Effector memory CD4-positive, alpha-beta T cell (primary cell): ENCODE results near the gene PIRT.

Experiments used
- DNase-seq, 3 donors: peaks; one replicate each; pipeline ENCODE4 v3.0.0-alpha.2; 2020
- H3K27ac ChIP-seq: 2 replicates; pipeline ENCODE4 v1.7.0; 2013; ENCODE audit warnings: mild to moderate bottlenecking, low read length, moderate library complexity; ENCODE audit not compliant: insufficient read depth, poor library complexity, severe bottlenecking
- H3K27me3 ChIP-seq: replicated peaks from 2 replicates; pipeline ENCODE4 v1.7.0; 2013; ENCODE audit warnings: mild to moderate bottlenecking, low read length; ENCODE audit not compliant: insufficient read depth, control insufficient read depth, poor library complexity, severe bottlenecking
- H3K36me3 ChIP-seq: 2 replicates; pipeline ENCODE4 v1.7.0; 2013; ENCODE audit warnings: mild to moderate bottlenecking, low read length, moderate library complexity; ENCODE audit not compliant: control insufficient read depth, insufficient read depth
- H3K4me1 ChIP-seq: 2 replicates; pipeline ENCODE4 v1.7.0; 2013; ENCODE audit warnings: low read length, mild to moderate bottlenecking; ENCODE audit not compliant: control insufficient read depth, insufficient read depth, poor library complexity, severe bottlenecking
- H3K4me3 ChIP-seq: 2 replicates; pipeline ENCODE4 v1.7.0; 2013; ENCODE audit warnings: low read length, low read depth, mild to moderate bottlenecking; ENCODE audit not compliant: insufficient read depth, poor library complexity, severe bottlenecking
- H3K9me3 ChIP-seq: 2 replicates; pipeline ENCODE4 v1.7.0; 2013; ENCODE audit warnings: mild to moderate bottlenecking, low read length, moderate library complexity; ENCODE audit not compliant: control insufficient read depth

The PIRT gene

DNA sequence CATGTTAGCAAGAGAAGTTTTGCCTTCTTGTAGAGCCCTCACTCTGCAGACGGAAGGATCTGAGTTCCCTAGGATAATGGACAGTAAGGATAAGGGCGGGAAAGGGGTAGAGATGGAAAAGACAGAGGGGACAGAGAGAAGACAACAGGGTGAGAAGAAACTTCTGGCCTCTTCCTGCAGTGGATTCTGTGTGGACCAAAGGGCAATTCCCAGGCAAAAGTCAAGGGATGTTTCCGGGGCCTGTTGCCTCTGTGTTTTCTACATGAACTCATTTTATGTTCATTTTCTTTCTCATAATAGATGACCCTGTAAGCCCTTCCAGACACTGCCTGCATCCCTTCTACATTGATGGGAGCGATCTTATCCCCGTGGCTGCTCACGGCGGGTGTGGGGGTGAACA lies 33.3 kb downstream of the PIRT start:
- Histone ChIP-seq H3K27me3 (no peaks in the 10 kb centered on the region), H3K27ac (no peak overlapping the region), H3K9me3 (no peaks in the 10 kb centered on the region), H3K4me3 (no peak overlapping the region), H3K4me1 (no peaks in the 10 kb centered on the region), H3K36me3 (no peaks in the 10 kb centered on the region)
- no peak for DNase-seq

- H3K36me3 ChIP-seq, result no peaks in the 10 kb centered on the region
- no peak within 1 kb of the TSS for H3K4me3 ChIP-seq
- no peaks in the 10 kb centered on the region for H3K9me3 ChIP-seq
- no peak for DNase-seq
- H3K27me3 ChIP-seq, result no peaks in the 10 kb centered on the region
- no peaks in the 10 kb centered on the region for H3K4me1 ChIP-seq
- no peak within 1 kb of the TSS for H3K27ac ChIP-seq
These were observed 33.9 kb downstream of the PIRT start, which contains the start of gene TMEM238L for GRCh38 chr17:10803830-10804475. Gene TMEM238L, minus strand, starts transcription at chr17:10804099. Its CDS starts 136 bp downstream, at chr17:10803963.

- Histone ChIP-seq H3K4me3 (no peak overlapping the region), H3K4me1 (no peaks in the 10 kb centered on the region), H3K27me3 (no peaks in the 10 kb centered on the region), H3K36me3 (no peaks in the 10 kb centered on the region), H3K27ac (no peak overlapping the region), H3K9me3 (no peaks in the 10 kb centered on the region)
- DNase-seq, result no peak
These were observed 34.5 kb downstream of the PIRT start for GRCh38 chr17:10803350-10803749.

- Histone ChIP-seq H3K27ac (no peak overlapping the region), H3K9me3 (no peaks in the 10 kb centered on the region), H3K36me3 (no peaks in the 10 kb centered on the region), H3K4me3 (no peak overlapping the region), H3K27me3 (no peaks in the 10 kb centered on the region), H3K4me1 (no peaks in the 10 kb centered on the region)
- no peak for DNase-seq
These were observed 35.2 kb downstream of the PIRT start for GRCh38 chr17:10802496-10803284.

DNA sequence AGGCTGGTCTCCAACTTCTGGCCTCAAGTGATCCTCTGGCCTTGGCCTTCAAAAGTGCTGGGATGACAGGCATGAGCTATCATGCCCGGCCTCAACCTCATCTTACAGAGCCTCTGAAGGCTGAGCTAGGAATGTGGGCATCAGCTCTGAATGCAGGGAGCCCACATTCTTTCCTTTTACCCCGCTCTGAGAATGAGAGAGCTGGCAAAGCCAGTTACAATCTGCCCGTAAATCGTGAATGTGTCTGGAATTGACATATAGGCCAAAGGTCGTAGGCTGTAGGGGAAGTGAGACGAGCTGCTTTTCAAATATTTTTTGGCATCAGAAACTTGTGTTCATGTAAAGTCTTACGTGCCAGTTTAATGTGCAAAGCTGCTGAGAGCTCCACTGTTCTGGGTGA lies 38.5 kb downstream of the PIRT start:
- DNase-seq, result no peak
- H3K36me3 ChIP-seq, result no peaks in the 10 kb centered on the region
- no peak overlapping the region for H3K4me3 ChIP-seq
- H3K9me3 ChIP-seq, result no peaks in the 10 kb centered on the region
- no peaks in the 10 kb centered on the region for H3K27me3 ChIP-seq
- H3K27ac ChIP-seq, result no peak overlapping the region
- H3K4me1 ChIP-seq, result no peaks in the 10 kb centered on the region

- no peak overlapping the region for H3K27ac ChIP-seq
- DNase-seq, result no peak
These were observed 39.0 kb downstream of the PIRT start for GRCh38 chr17:10798910-10799309.

DNA sequence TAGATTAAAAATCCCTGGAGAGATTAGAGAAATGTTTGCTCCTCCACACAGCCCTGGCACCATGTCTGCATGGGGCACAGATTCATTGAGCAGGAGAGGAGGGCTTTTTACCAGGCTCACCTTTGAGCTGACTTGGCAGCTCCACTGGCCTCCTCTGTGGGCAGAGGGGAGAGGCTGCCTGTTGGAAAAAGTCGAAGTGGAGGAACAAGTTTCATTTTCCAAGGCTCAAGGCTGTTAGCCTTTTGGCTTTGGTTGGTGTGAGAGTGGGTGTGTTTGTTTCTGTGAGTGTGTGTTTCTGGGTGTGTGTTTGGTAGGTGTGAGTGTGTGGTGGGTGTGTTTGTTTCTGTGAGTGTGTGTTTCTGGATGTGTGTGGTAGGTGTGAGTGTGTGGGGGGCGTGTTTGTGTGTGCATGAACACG lies 39.5 kb downstream of the PIRT start:
- no peak overlapping the region for H3K27ac ChIP-seq
- H3K4me3 ChIP-seq, result no peak overlapping the region
- no peak for DNase-seq
- no peaks in the 10 kb centered on the region for H3K9me3 ChIP-seq
- no peaks in the 10 kb centered on the region for H3K27me3 ChIP-seq
- H3K4me1 ChIP-seq, result no peaks in the 10 kb centered on the region
- no peaks in the 10 kb centered on the region for H3K36me3 ChIP-seq

More at GRCh38 chr17:10798910-10799309, 39.0 kb downstream of the PIRT start:
- Histone ChIP-seq H3K4me1 (no peaks in the 10 kb centered on the region), H3K4me3 (no peak overlapping the region), H3K36me3 (no peaks in the 10 kb centered on the region), H3K9me3 (no peaks in the 10 kb centered on the region), H3K27me3 (no peaks in the 10 kb centered on the region)

DNA sequence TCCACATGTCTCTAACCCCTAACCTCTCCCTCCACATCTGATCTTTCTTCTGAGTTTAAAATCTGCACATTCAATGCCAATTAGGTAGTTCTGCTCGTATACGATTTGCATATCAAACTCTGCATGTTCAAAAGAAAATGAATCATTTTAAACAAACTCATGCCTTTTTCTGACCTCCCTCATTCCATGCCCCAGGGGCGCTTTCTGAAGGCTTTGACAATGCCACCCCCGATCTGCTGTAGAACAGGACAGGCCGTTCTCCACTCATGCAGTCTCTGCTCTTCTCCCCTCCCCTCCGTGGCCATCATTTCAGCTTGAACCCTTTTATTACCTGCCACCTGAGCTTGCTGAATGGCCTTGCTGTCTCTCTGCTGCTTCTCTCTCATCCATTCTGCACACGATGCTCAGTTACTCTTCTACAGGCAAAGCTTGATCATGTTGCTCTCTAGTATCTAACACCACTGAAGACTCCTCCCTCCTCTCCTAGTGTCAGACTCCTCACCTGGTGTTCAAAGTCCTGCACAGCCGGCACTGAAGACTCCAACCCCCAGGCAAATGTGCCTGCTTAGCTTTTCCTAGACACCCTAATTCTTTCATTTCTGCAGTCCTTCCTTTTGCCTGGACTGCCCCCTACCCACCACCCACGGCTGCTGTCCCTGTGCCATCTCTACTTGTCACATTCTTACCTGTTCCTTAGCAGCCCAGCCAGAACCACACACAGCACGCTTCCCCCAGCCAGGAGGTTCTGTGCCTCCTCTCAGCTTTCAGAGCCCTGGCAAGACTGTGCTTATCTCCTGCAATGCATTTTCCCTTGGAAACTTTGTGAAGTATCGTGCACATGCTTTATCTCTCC lies 40.2 kb downstream of the PIRT start:
- no peaks in the 10 kb centered on the region for H3K36me3 ChIP-seq
- no peaks in the 10 kb centered on the region for H3K27me3 ChIP-seq
- H3K9me3 ChIP-seq, result no peaks in the 10 kb centered on the region
- DNase-seq, result no peak
- no peak overlapping the region for H3K4me3 ChIP-seq
- H3K4me1 ChIP-seq, result no peaks in the 10 kb centered on the region
- H3K27ac ChIP-seq, result no peak overlapping the region

GRCh38 chr17:10793816-10794215 lies 44.1 kb downstream of the PIRT start:
- Histone ChIP-seq H3K27ac (no peak overlapping the region), H3K9me3 (no peaks in the 10 kb centered on the region), H3K4me1 (no peaks in the 10 kb centered on the region), H3K4me3 (no peak overlapping the region), H3K27me3 (peaks cover 5% of the 10 kb centered on the region), H3K36me3 (no peaks in the 10 kb centered on the region)
- DNase-seq, result no peak
